HG02798 (cell line): ENCODE data around the gene THOP1.

Source experiments
- ATAC-seq: cut with Tn5 transposase; IDR thresholded peaks from one replicate; pipeline ENCODE4 v1.9.1; 2021; ENCODE audit warnings: mild to moderate bottlenecking; ENCODE audit not compliant: unreplicated experiment, poor library complexity

Gene THOP1

DNA sequence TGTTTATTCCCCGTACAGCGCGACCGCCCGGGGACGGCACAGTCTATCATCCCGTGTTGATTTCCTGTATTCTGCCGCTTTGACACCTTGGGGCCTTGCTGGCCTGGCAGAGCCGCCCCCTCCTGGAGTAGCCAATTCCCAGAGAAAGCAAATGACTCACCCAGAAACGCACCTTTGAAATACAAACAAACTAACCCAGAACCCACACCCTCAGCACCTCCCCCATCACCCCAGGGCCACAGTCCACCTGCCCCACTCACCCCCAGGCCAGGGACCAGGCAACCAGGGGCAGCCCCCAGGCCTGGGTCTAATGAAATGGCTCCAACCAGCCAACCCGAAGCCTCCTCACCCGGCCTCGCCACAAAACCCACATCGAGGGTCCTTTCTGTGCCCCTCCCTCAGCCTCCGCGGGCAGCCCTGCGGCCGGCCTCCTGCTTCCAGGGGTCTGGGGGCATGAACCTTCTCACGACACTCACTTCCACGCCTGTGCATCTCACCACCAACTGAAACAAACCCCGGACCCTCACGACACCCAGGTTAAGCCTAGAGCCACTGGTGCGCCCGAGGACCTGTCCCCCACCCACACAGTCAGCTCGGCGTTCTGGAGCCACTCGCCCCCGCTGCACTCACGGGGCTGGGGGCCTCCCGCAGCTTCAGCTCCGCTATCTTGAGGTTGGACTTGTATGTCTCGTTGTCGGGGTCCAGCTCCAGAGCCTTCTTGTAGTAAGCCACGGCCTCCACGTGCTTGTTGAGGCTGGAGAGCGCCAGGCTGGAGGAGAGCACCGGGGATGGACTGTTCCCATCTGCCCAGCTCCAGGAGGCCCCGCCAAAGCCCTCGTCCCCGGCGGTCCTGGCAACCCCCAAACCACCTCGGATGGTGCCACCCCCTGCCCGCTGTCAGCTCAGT is 23.2 kb upstream of the THOP1 start:
- ATAC-seq = no peak

GRCh38 chr19:2762783-2763496 is 22.4 kb upstream of the THOP1 start:
- ATAC-seq = no peak

DNA sequence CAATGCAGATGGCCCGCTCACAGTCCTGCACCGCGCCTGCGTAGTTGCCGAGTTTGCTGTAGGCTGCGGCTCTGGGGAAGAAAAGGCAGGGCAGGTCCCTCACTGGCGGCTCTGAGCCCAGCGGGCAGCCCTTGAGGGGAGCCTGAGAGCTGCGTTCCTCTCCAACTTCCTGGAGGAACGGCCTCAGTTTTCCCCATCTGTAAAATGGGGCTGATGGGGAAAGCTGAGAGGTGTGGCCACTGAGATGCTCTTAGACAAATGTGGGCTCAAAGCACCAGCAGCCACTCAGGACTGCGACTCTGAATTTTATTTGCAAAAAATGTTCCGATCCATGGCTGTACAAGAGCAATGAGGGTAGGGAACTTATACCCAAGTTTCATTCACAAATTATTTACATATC is 21.6 kb upstream of the THOP1 start:
- ATAC-seq = no peak

DNA sequence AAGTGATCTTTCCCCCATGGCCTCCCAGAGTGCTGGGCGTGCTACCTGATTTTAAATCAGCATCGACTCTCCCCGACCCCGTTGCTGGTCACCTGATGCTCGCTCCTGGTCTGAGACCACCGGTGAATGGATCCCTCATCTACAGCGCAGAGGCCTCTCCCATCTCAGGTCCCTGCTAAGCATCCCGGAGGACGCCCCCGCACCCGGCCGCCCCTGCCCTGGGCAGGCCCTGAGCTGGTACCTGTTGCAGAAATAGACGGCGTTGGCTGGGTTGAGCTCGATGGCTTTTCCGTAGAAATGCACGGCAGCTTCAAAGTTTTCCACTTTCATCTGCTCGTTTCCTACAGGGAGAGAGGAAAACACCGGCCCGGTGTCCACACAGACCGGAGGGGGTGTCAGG is 20.4 kb upstream of the THOP1 start:
- ATAC-seq = no peak

- no peak for ATAC-seq
Measured at GRCh38 chr19:2765376-2765775, 19.9 kb upstream of the THOP1 start.

DNA sequence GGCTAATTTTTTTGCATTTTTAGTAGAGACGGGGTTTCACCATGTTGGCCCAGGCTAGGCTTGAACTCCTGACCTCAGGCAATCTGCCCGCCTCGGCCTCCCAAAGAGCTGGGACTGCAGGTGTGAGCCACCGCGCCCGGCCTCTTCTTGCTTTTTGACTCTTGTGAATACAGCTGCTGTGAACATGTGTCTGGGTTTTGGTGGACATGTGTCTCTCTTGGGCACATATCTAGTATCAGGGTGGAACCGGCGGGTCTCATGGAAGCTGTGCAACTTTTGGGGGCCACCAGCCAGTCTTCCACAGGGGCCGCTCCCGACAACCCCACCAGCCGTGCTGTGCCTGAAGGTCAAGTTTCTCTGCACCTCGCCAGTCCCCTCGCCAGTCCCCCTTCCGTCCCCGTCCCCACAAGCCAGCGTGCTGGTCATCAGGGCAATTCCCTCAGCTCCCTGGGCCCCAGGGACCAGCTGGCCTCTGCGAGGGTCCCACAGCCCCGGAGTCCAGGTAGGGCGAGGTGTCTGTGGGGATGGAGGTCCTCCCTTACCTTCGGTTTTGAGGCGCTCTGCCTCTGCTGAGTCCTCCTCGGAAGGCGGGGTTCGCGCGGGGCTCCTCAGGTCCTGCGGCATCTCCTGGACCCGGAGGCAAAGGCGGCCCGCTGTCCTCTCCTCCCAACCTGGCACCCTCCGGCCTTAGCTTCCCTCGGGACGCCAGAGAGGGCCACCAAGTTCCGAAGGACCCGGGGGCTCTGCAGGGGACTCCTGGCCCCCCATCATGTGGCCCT is 18.5 kb upstream of the THOP1 start:
- ATAC-seq = no peak

DNA sequence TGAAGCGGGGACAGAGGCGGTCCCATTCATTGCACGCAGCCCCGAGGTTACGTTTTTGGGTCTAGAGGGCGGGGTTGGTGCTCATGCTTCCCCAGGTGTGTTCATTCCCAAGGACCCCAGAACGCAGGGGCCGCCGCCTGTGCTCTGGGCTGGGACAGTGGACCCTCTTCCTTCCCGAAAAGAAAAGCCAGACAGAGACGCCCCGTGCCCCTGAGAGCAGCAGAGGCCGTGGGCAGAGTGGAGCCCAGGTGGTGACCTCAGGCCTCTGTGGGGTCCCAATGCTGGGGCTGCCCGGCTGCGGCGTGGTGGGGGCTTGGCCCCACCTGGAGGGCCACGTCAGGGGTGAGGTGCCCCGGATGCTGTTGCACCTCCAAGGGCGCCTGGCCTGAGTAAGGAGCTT is 17.6 kb upstream of the THOP1 start:
- no peak for ATAC-seq

DNA sequence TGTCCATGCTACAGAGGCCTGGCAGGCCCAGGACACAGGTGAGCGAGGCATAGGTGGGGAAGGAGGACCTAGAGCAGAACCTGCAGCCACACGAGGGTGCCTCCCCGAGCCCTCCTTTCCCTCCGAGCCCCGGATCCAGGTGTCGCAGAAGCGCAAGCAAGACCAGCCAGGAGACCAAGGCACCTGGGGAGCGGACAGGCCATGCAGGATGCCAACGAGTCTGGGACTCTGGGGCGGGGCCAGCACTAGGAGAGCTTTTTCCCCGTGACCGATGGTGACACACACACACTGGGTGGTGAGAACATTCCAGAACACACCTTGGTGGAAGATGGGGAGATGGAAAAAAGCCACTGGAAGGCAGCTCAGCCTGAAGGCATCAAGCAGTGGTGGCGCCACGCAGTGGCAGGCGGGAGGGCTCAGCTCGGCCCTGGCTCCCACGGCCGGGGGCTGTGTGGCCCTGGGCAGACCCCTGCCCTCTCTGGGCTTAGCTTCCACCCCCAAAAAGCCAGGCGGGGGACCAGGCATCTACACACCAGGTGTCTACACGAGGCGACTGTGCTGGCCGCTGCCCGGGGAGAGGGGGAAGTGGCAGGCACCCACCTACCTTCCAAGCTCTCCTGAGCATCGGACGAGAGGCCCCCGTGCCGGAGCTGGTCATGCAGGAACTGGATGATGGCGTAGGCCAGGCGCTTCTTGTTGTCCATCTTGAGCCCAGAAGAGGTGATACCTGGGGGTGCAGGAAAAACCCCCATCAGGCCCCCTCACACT is 16.8 kb upstream of the THOP1 start:
- no peak for ATAC-seq

GRCh38 chr19:2769218-2769617 is 16.1 kb upstream of the THOP1 start:
- no peak for ATAC-seq

DNA sequence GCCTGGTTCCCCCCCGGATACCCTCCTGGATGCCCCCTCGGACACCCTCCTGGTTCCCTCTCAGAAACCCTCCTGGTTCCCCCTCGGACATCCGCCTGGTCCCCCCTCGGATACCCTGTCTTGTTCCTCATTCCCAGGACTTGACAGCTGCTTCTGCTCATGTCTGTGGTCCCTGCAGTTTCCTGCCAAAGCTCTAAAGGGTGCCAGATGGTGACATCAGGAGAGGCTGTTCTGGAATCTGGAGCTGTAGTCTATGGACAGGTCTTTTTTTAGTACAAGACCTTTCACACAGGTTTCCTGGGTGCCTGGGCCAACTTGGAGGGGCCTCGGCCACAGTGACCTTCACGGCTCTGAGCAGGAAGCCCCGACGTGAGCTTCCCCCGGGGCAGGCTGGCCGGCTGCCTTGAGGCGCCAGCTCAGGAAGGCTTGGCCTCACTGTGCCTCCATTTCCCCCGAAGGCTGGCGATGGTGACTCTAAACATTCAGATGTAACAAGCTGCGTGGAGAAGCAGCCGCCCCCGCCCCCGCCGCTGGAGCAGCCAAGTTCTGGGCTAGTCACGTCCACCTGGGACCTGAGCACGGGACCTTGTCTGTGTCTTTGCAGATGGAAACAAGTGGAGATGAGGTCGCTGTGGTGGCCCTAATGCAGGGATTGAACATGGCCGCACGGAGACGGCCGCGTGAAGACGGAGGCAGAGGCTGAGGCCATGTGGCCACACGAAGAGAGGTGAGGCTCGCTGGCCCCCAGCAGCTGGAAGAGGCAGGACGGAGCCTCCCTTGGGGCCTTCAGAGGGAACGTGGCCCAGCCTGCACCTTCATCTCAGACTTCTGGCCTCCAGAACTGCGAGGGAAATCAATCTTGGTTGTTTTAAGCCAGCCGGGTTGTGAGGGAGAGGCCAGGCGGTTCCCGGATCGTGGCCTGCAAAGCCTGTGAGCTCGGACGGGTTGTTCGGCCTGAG is 15.0 kb upstream of the THOP1 start:
- ATAC-seq = no peak

DNA sequence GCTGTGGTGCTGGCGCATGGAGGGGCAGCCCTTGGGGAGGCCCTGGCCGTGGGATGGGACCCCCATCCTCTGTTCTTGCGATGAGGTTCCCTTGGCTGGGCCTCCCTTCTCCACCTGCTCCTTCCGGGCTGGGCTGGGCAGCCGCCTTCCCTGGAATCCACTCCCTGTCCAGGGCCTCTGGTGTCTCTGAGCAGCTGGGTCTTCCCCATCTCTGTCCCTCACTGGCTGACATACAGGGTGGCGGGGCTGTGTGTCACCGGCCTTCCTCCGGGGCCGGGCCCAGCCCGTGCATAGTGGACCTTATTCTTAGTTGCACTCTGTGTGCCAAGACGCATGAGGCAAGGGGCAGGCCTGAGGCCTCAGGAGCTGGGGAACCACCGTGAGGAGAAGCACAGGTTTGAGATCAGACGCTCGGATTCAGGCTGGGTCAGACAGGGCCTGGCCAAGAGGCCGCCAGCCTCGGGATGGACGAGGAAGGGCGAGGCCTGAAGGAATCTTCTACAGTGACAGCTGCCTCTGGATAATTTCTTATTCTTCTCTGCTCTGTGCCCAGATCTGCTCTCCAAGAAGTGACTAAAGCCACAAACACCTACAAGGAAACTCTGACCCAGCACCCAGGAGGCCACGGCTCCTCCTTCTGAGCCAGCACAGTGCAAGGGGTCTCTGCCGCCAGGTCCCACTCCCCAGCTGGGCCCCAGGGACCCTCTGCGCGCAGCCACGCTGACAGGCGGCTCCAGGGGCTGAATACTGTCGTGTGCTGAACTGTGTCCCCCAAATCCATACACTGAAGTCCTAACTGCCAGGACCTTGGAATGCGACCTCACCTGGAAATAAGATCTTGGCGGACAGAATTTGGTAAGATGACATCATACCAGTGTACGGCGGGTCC is 13.3 kb upstream of the THOP1 start:
- no peak for ATAC-seq

- ATAC-seq = no peak
Measured at GRCh38 chr19:2774083-2774679, 11.1 kb upstream of the THOP1 start.

DNA sequence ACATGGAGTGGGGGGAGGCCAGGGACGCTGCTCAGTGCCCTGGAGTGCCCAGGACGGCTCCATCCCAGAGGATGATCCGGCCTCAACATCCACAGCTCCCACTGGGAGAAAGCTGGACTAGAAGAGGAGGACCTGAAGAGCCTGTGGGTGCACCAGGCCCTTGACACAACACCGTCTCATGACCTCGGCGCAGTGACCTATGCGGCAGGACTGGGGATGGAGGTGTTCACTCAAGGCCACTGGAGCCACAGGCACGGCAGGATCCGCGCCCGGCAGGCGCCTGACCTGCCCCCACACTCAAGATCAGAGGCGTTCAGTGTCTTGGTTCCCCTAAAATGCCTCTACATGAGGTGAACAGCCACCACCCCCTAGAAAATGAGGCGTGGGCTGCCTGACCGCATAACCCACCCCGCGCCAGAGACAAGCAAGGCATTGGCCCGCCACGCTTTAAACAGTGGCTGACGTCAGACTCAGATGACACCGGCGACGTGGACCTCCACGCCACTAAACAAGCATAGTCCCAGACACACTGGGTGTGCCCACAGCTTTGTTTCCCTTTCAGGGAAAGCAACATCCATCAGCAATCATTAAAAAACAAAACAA is 10.2 kb upstream of the THOP1 start:
- ATAC-seq = no peak

DNA sequence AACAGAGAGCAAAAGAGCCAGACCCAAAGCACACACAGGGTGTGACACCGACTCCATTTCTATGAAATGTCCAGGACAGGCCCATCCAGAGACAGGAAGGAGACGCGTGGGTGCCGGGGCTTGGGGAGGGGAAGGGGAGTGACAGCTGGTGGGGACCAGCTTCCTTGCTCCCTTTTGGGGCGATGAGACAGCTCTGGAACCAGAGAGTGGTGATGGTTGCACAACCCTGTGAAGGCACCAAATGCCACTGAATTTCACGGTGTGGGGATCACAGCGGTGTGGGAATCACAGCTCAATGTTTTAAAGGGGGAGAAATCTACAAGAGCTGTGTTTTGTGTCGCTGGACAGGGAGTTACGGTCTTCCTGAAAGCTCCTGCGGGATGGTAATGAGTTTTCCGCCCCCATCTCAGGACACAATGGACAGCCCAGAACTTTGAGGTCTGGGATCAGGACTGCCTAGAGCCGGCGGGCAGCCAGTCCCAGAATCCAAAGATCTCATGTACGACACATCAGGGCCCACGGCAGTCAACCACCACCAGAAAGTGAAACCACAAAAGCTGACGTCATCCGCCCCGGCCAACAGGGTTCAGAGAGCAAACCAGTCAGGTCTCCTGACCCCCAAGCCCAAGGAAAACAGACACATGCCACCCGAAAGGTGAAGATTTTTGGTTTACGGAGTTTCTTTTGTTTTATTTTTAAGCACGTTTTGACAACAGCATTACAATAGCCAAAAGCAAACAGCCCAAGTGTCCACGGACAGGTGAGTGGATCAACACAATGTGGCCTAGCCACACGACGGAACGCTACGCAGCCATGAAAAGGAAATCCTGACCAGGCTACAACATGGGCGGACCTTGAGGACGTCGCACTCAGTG is 9.5 kb upstream of the THOP1 start:
- ATAC-seq = no peak

DNA sequence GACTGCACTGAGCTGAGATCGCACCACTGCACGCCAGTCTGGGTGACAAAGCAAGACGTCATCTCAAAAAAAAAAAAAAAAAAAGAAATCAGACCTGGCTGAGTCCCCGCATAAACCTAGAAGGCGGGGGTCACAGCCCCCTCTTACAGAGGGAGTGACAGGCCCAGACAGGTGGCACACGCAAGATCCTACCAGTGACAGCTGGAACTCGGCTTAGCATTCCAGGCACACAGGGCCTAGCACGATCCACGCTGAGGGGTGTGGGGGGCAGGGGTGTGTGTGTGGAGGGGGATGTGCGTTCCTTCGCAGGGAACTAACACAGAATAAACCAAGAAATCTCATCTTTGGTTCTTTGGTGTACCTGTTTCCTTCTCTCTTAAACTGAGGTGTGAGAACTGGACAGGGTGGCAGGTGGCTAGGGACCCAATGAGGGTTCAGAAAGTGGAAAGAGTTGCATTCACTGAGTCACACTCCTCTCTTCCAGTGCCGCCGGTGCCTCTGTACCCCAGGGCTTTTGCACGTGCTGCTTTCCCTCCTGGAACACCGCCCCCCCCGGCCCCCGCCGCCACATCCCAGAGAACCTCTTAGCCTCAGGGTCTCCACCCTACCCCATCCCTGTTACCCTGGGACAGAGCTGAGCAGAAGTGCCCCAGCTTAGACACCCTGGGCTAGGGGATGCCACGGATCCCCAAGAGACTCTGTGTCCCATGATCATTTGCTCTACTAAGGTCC is 7.2 kb upstream of the THOP1 start:
- no peak for ATAC-seq
